GM12878 (cell line): ENCODE measurements around the gene EYS.

Experiments used
- ATF3 ChIP-seq: IDR thresholded peaks from 2 replicates; pipeline ENCODE4 v1.6.1; 2011; ENCODE audit warnings: low read depth, mild to moderate bottlenecking, low read length, moderate library complexity, borderline replicate concordance; ENCODE audit errors: extremely low read depth
- BACH1 ChIP-seq: fragments of 450-650 bp; IDR thresholded peaks from 2 replicates; pipeline ENCODE4 v1.6.1; 2017; ENCODE audit warnings: mild to moderate bottlenecking, borderline replicate concordance
- CREM ChIP-seq: IDR thresholded peaks from 2 replicates; pipeline ENCODE4 v1.6.1; 2014; ENCODE audit warnings: antibody characterized with exemption, low read depth
- CTCF ChIP-seq, 3 experiments: IDR thresholded peaks in 2 of 3; conservative IDR thresholded peaks in 1 of 3; 2 replicates each; pipeline ENCODE4 v1.5.1; 2011; ENCODE audit warnings: low read depth in 3 of 3, low read length in 3 of 3, mild to moderate bottlenecking in 3 of 3, control low read depth in 2 of 3, moderate library complexity in 2 of 3, inconsistent platforms in 1 of 3, mixed read lengths in 1 of 3; ENCODE audit not compliant: control insufficient read depth in 2 of 3, insufficient read depth in 1 of 3; ENCODE audit errors: extremely low read depth in 1 of 3
- JUND ChIP-seq: IDR thresholded peaks from 2 replicates; pipeline ENCODE4 v1.6.1; 2012; ENCODE audit warnings: low read depth, mild to moderate bottlenecking, low read length, improper control_type of control experiment, moderate library complexity
- POLR2A ChIP-seq: IDR thresholded peaks from 2 replicates; pipeline ENCODE4 v1.6.1; 2011; ENCODE audit warnings: low read depth, mild to moderate bottlenecking, low read length
- POLR2AphosphoS5 ChIP-seq: IDR thresholded peaks from 2 replicates; pipeline ENCODE4 v1.6.1; 2011; ENCODE audit warnings: mild to moderate bottlenecking, low read length, inconsistent platforms
- RAD21 ChIP-seq: IDR thresholded peaks from 2 replicates; pipeline ENCODE4 v1.6.1; 2011; ENCODE audit warnings: mild to moderate bottlenecking, low read depth, low read length, moderate library complexity; ENCODE audit not compliant: insufficient read depth
- STAT3 ChIP-seq: IDR thresholded peaks from 2 replicates; pipeline ENCODE4 v1.6.1; 2011; ENCODE audit warnings: low read depth, low read length, improper control_type of control experiment

- TF ChIP-seq POLR2A (no peak), RAD21 (no peak), ATF3 (no peak), JUND (no peak), POLR2AphosphoS5 (no peak), STAT3 (no peak), BACH1 (no peak), CTCF (IDR thresholded peaks at IDR 0.05 in 2 of 3, conservative IDR thresholded peaks at IDR 0.05 in 1 of 3; ENCODE audit: control insufficient read depth in 2 of 3, extremely low read depth in 1 of 3, insufficient read depth in 1 of 3, low read depth in 3 of 3, low read length in 3 of 3) (no peak), CREM (no peak)
Observed at GRCh38 chr6:63675138-63675537, 2031.9 kb downstream of the EYS start.
